ENCODE data around the gene EML3. TPM values are rescaled to one million over a fixed set of nuclear protein-coding genes. Genes with fewer than 3 reads are reported as not detected.

Gene EML3
- total and polyA plus RNA-seq, 2 of the 13 experiments (the other 11 are each of a cell fraction or from before 2014, with no cell fraction given), result 10.6 to 12.3 TPM

GRCh38 chr11:62591448-62592145 is 21.0 kb downstream of the EML3 start, which contains the start of gene TUT1 (continued):
- TF ChIP-seq PRDM10 (CRISPR knock-in tag; IDR thresholded peaks at IDR 0.05; ENCODE audit: low read depth), result no peak
- TF ChIP-seq KDM3A (CRISPR knock-in tag; IDR thresholded peaks at IDR 0.05; ENCODE audit: low read depth), result peak; percentile 84; the same call in 1 of the 2 replicates
- peak; percentile 83 for TF ChIP-seq CBFB (CRISPR knock-in tag; IDR thresholded peaks at IDR 0.05)
- TF ChIP-seq SMYD3 (CRISPR knock-in tag; IDR thresholded peaks at IDR 0.05), result peak; percentile 95
- no peak for TF ChIP-seq MTF1 (CRISPR knock-in tag; IDR thresholded peaks at IDR 0.05)
- 0 out of 2 replicates have a peak, but pooled peaks have one; percentile 23 for TF ChIP-seq RNF219 (CRISPR knock-in tag; IDR thresholded peaks at IDR 0.05)
- TF ChIP-seq SOX13 (IDR thresholded peaks at IDR 0.05), result no peak
- TF ChIP-seq SOX13 (CRISPR knock-in tag; conservative IDR thresholded peaks at IDR 0.05 in 1 of 2, IDR thresholded peaks at IDR 0.05 in 1 of 2), result peak in 1 of 2 experiments; percentile 65; a peak in 2 of 4 replicates
- peak; percentile 64; the same call in 1 of the 2 replicates for TF ChIP-seq THRA (CRISPR knock-in tag; IDR thresholded peaks at IDR 0.05; ENCODE audit: borderline replicate concordance)
- peak; percentile 64 for TF ChIP-seq PAXIP1 (CRISPR knock-in tag; conservative IDR thresholded peaks at IDR 0.05)
- TF ChIP-seq ARNTL (CRISPR knock-in tag; IDR thresholded peaks at IDR 0.05), result peak; percentile 41; the same call in 1 of the 2 replicates
- no peak for TF ChIP-seq FOSL1 (CRISPR knock-in tag; IDR thresholded peaks at IDR 0.05; ENCODE audit: borderline replicate concordance)
- peak; percentile 97 for TF ChIP-seq ZNF574 (CRISPR knock-in tag; IDR thresholded peaks at IDR 0.05)
- peak; percentile 16; the same call in 1 of the 2 replicates for TF ChIP-seq HOXD1 (CRISPR knock-in tag; IDR thresholded peaks at IDR 0.05)

Data from HepG2 (cell line).